ENCODE results near the gene MEMO1.

The MEMO1 gene

DNA sequence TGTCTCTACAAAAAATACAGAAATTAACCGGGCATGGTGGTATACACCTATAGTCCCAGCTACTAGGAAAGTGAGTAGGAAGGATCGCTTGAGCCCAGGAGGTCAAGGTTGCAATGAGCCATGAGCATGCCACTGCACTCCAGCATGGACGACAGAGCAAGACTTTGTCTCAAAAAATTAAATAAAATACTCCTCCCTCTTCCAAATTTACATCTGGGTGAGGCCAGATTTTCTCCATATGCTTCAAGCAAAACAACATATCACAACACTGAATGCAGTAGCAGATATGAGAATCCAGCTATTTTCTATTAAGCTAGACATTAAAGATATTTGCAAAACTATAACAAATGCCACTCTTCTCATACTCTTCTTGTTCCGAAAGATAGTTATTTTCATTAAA, 20.9 kb downstream of the MEMO1 start:
- no peak overlapping the region for H2BK15ac ChIP-seq (ENCODE audit: low read length)
- peaks cover 3% of the 10 kb centered on the region for H3K79me1 ChIP-seq (ENCODE audit: low read depth, low read length)
- no peak overlapping the region for H2AK5ac ChIP-seq (ENCODE audit: low read depth, low read length)
- no peak overlapping the region for H3K9ac ChIP-seq (ENCODE audit: low read depth, low read length, poor library complexity)
- no peak for DNase-seq (ENCODE audit: low spot score)
- no peak overlapping the region for H4K8ac ChIP-seq (ENCODE audit: low read depth, low read length)
- H3K27me3 ChIP-seq (ENCODE audit: control insufficient read depth in 3 of 3, insufficient read depth in 3 of 3, low read depth in 1 of 3, low read length in 3 of 3): no peaks in the 10 kb centered on the region
- H2AFZ ChIP-seq (ENCODE audit: low read length): no peak overlapping the region
- H3K9me3 ChIP-seq (replicated peaks in 1 of 2; ENCODE audit: control insufficient read depth in 2 of 2, insufficient read depth in 1 of 2, low read depth in 1 of 2, low read length in 2 of 2): no peaks in the 10 kb centered on the region
- no peaks in the 10 kb centered on the region for H3K36me3 ChIP-seq (replicated peaks in 1 of 2; ENCODE audit: control insufficient read depth in 2 of 2, insufficient read depth in 2 of 2, low read length in 2 of 2)
- H2BK120ac ChIP-seq (ENCODE audit: low read depth, low read length): no peak overlapping the region
- no peak overlapping the region for H2BK5ac ChIP-seq (ENCODE audit: low read length)
- no peak overlapping the region for H3K14ac ChIP-seq (ENCODE audit: low read length)
- H3K27ac ChIP-seq (replicated peaks; ENCODE audit: low read length): no peak overlapping the region
- H4K91ac ChIP-seq (ENCODE audit: low read depth, low read length, poor library complexity): no peak overlapping the region
- no CpG with 5 or more reads among the region's 4 CpGs for WGBS, 2 donors (ENCODE audit: extremely low coverage in 2 of 2, insufficient read length in 2 of 2, insufficient replicate concordance in 1 of 2)
- no peak overlapping the region for H3K4ac ChIP-seq (ENCODE audit: low read length)
- H3K4me1 ChIP-seq (ENCODE audit: control insufficient read depth in 2 of 2, insufficient read depth in 1 of 2, low read depth in 1 of 2, low read length in 2 of 2): no peaks in the 10 kb centered on the region
- H2BK12ac ChIP-seq (ENCODE audit: low read length): no peak overlapping the region
- H3K18ac ChIP-seq (ENCODE audit: low read length): no peak overlapping the region
- H3K4me2 ChIP-seq (ENCODE audit: insufficient read depth, low read length, poor library complexity, severe bottlenecking): no peak overlapping the region
- no peak overlapping the region for H3K4me3 ChIP-seq (ENCODE audit: low read length in 2 of 2)
- no peak overlapping the region for H3K23ac ChIP-seq (ENCODE audit: low read depth, low read length, poor library complexity)

DNA sequence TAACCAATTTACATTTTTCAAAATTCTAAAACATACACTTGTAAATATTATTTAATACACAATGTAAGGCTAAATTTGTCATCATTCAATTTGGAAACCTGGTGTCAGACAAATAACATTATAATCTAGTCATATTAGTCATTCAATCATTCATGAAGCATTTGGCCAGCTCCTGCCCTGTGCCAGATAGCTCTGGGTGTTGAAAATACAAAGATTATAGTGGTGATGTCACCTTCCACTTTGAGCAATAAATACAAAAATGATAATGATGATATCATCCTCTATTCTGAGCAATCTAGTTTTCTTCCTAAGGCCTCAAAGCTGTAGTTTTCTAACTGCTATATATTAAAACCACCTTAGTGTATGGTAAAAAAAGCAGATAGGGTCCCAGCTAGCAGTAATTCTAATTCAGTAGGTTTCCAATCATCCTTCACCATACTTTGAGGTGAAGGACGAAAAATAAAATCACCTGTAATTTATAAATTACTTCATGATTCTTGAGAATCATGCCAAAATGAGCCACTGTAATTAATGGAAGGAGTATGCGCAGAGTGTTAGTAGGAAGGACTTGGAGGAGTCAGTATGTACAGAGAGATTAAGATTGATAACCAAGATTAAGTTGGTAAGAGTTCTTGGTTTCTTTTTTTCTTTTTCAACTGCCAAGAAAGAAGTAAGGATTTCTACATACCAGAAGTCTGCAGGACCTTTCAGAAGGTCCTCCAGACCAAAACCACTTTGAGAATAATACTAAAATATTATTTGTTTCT, 23.2 kb downstream of the MEMO1 start:
- H4K91ac ChIP-seq (ENCODE audit: low read depth, low read length, poor library complexity): no peak overlapping the region
- no peak overlapping the region for H2AFZ ChIP-seq (ENCODE audit: low read length)
- no peak overlapping the region for H2BK120ac ChIP-seq (ENCODE audit: low read depth, low read length)
- no peak overlapping the region for H3K14ac ChIP-seq (ENCODE audit: low read length)
- H3K4me3 ChIP-seq (ENCODE audit: low read length in 2 of 2): no peak overlapping the region
- H3K18ac ChIP-seq (ENCODE audit: low read length): no peak overlapping the region
- no peak overlapping the region for H2AK5ac ChIP-seq (ENCODE audit: low read depth, low read length)
- H3K79me1 ChIP-seq (ENCODE audit: low read depth, low read length): peaks cover 3% of the 10 kb centered on the region
- H3K9ac ChIP-seq (ENCODE audit: low read depth, low read length, poor library complexity): no peak overlapping the region
- no peak overlapping the region for H3K27ac ChIP-seq (replicated peaks; ENCODE audit: low read length)
- no peak overlapping the region for H3K4ac ChIP-seq (ENCODE audit: low read length)
- no peaks in the 10 kb centered on the region for H3K4me1 ChIP-seq (ENCODE audit: control insufficient read depth in 2 of 2, insufficient read depth in 1 of 2, low read depth in 1 of 2, low read length in 2 of 2)
- DNase-seq (ENCODE audit: low spot score): no peak
- no peaks in the 10 kb centered on the region for H3K9me3 ChIP-seq (replicated peaks in 1 of 2; ENCODE audit: control insufficient read depth in 2 of 2, insufficient read depth in 1 of 2, low read depth in 1 of 2, low read length in 2 of 2)
- H2BK12ac ChIP-seq (ENCODE audit: low read length): no peak overlapping the region
- H3K27me3 ChIP-seq (ENCODE audit: control insufficient read depth in 3 of 3, insufficient read depth in 3 of 3, low read depth in 1 of 3, low read length in 3 of 3): no peaks in the 10 kb centered on the region
- no peak overlapping the region for H4K8ac ChIP-seq (ENCODE audit: low read depth, low read length)
- WGBS, 2 donors (ENCODE audit: extremely low coverage in 2 of 2, insufficient read length in 2 of 2, insufficient replicate concordance in 1 of 2): no CpG with 5 or more reads among the region's 2 CpGs
- no peak overlapping the region for H2BK5ac ChIP-seq (ENCODE audit: low read length)
- H3K23ac ChIP-seq (ENCODE audit: low read depth, low read length, poor library complexity): no peak overlapping the region
- no peak overlapping the region for H3K4me2 ChIP-seq (ENCODE audit: insufficient read depth, low read length, poor library complexity, severe bottlenecking)
- no peak overlapping the region for H2BK15ac ChIP-seq (ENCODE audit: low read length)
- no peaks in the 10 kb centered on the region for H3K36me3 ChIP-seq (replicated peaks in 1 of 2; ENCODE audit: control insufficient read depth in 2 of 2, insufficient read depth in 2 of 2, low read length in 2 of 2)

DNA sequence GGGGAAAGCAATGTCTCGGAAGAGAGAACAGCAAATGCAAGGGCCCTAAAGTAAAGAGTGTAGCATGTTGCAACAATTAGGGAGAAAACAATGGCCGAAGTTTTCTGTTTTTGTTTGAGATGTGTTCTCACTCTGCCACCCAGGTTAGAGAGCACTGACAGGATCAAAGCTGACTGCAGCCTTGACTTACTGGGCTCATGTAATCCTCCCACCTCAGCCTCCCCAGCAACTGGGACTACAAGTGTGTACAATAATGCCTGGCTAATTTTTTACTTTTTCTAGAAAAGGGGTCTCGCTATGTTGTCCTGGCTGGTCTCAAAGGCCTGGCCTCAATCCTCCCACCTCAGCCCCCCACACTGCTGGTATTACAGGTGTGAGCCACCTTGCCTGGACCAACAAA, 23.9 kb downstream of the MEMO1 start:
- no CpG with 5 or more reads among the region's 3 CpGs for WGBS, 2 donors (ENCODE audit: extremely low coverage in 2 of 2, insufficient read length in 2 of 2, insufficient replicate concordance in 1 of 2)
- Histone ChIP-seq H3K23ac (ENCODE audit: low read depth, low read length, poor library complexity) (no peak overlapping the region), H3K18ac (ENCODE audit: low read length) (no peak overlapping the region), H2BK15ac (ENCODE audit: low read length) (no peak overlapping the region), H2BK120ac (ENCODE audit: low read depth, low read length) (no peak overlapping the region), H3K4me1 (ENCODE audit: control insufficient read depth in 2 of 2, insufficient read depth in 1 of 2, low read depth in 1 of 2, low read length in 2 of 2) (no peaks in the 10 kb centered on the region), H2BK12ac (ENCODE audit: low read length) (no peak overlapping the region), H3K4me3 (ENCODE audit: low read length in 2 of 2) (no peak overlapping the region), H4K91ac (ENCODE audit: low read depth, low read length, poor library complexity) (no peak overlapping the region), H4K8ac (ENCODE audit: low read depth, low read length) (no peak overlapping the region), H3K4me2 (ENCODE audit: insufficient read depth, low read length, poor library complexity, severe bottlenecking) (no peak overlapping the region), H3K14ac (ENCODE audit: low read length) (no peak overlapping the region), H3K27me3 (ENCODE audit: control insufficient read depth in 3 of 3, insufficient read depth in 3 of 3, low read depth in 1 of 3, low read length in 3 of 3) (no peaks in the 10 kb centered on the region), H3K9me3 (replicated peaks in 1 of 2; ENCODE audit: control insufficient read depth in 2 of 2, insufficient read depth in 1 of 2, low read depth in 1 of 2, low read length in 2 of 2) (no peaks in the 10 kb centered on the region), H3K36me3 (replicated peaks in 1 of 2; ENCODE audit: control insufficient read depth in 2 of 2, insufficient read depth in 2 of 2, low read length in 2 of 2) (no peaks in the 10 kb centered on the region), H3K79me1 (ENCODE audit: low read depth, low read length) (no peaks in the 10 kb centered on the region), H3K4ac (ENCODE audit: low read length) (no peak overlapping the region), H3K9ac (ENCODE audit: low read depth, low read length, poor library complexity) (no peak overlapping the region), H2AFZ (ENCODE audit: low read length) (no peak overlapping the region), H3K27ac (replicated peaks; ENCODE audit: low read length) (no peak overlapping the region), H2AK5ac (ENCODE audit: low read depth, low read length) (no peak overlapping the region), H2BK5ac (ENCODE audit: low read length) (no peak overlapping the region)
- DNase-seq (ENCODE audit: low spot score): no peak

DNA sequence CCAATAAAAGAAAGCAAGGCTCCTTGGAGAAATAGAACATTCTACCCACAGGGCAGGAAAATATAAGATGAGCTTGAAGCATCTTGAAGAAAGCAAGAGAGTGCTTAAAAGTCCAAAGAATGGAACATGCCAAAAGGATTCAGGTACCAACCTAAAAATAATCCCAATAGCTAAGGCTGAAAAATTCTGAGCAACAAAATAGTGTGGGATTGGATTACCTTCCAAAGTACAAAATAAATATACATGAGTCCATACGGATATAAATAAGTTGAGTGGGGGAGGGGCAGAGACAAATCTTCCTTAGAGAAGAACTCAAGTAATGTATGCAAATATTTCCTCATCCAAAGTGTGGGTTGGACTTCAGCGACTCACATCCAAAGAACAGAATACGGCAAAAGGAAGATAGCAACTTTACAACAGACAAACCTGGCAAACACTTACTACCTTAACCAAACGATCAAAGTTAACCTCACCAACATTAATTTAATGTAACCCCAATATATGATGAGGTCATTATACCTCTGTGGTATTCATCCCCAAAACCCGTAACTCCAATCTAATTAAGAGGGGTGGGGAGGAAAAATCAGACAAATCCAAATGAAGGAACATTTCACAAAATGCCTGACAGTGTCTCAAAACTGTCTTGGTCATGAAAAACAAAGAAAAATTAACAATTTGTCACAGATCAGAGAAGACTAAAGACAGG, 26.9 kb downstream of the MEMO1 start:
- Histone ChIP-seq H3K4me2 (ENCODE audit: insufficient read depth, low read length, poor library complexity, severe bottlenecking) (no peak overlapping the region), H4K91ac (ENCODE audit: low read depth, low read length, poor library complexity) (no peak overlapping the region), H4K8ac (ENCODE audit: low read depth, low read length) (no peak overlapping the region), H2BK5ac (ENCODE audit: low read length) (no peak overlapping the region), H2BK12ac (ENCODE audit: low read length) (no peak overlapping the region), H3K27me3 (ENCODE audit: control insufficient read depth in 3 of 3, insufficient read depth in 3 of 3, low read depth in 1 of 3, low read length in 3 of 3) (no peaks in the 10 kb centered on the region), H3K14ac (ENCODE audit: low read length) (no peak overlapping the region), H3K79me1 (ENCODE audit: low read depth, low read length) (no peaks in the 10 kb centered on the region), H3K4me1 (ENCODE audit: control insufficient read depth in 2 of 2, insufficient read depth in 1 of 2, low read depth in 1 of 2, low read length in 2 of 2) (no peaks in the 10 kb centered on the region), H2AK5ac (ENCODE audit: low read depth, low read length) (no peak overlapping the region), H3K23ac (ENCODE audit: low read depth, low read length, poor library complexity) (no peak overlapping the region), H3K36me3 (replicated peaks in 1 of 2; ENCODE audit: control insufficient read depth in 2 of 2, insufficient read depth in 2 of 2, low read length in 2 of 2) (no peaks in the 10 kb centered on the region), H2AFZ (ENCODE audit: low read length) (no peak overlapping the region), H3K9me3 (replicated peaks in 1 of 2; ENCODE audit: control insufficient read depth in 2 of 2, insufficient read depth in 1 of 2, low read depth in 1 of 2, low read length in 2 of 2) (no peaks in the 10 kb centered on the region), H3K9ac (ENCODE audit: low read depth, low read length, poor library complexity) (no peak overlapping the region), H3K27ac (replicated peaks; ENCODE audit: low read length) (no peak overlapping the region), H3K4ac (ENCODE audit: low read length) (no peak overlapping the region), H2BK120ac (ENCODE audit: low read depth, low read length) (no peak overlapping the region), H3K18ac (ENCODE audit: low read length) (no peak overlapping the region), H2BK15ac (ENCODE audit: low read length) (no peak overlapping the region), H3K4me3 (ENCODE audit: low read length in 2 of 2) (no peak overlapping the region)
- DNase-seq (ENCODE audit: low spot score): no peak
- no CpG with 5 or more reads among the region's 5 CpGs for WGBS, 2 donors (ENCODE audit: extremely low coverage in 2 of 2, insufficient read length in 2 of 2, insufficient replicate concordance in 1 of 2)
